Fibroblast of villous mesenchyme (primary cell): ENCODE results near the gene MAZ. TPM values are rescaled to one million over a fixed set of nuclear protein-coding genes. Genes with fewer than 3 reads are reported as not detected.
A peak's percentile ranks its signal among the peaks of the same experiment; 100 is the strongest.

Experiments used
- DNase-seq: peaks from one replicate; pipeline ENCODE4 v3.0.0-alpha.2; 2010; ENCODE audit warnings: low read depth
- H3K4me3 ChIP-seq: 2 replicates; pipeline ENCODE4 v1.5.1; 2011; ENCODE audit warnings: low read depth, mild to moderate bottlenecking, low read length
- CTCF ChIP-seq: IDR thresholded peaks from 2 replicates; pipeline ENCODE4 v1.5.1; 2012; ENCODE audit warnings: low read depth, mild to moderate bottlenecking, low read length; ENCODE audit not compliant: insufficient read depth
- total RNA-seq: library from RNA; depleted of rRNA; stranded (reverse); fragments of >200 nt; gene quantifications from 2 replicates; pipeline ENCODE4 v1.2.3, GENCODE V29; 2012

Gene MAZ
- total RNA-seq, 1 donor, result 166 TPM

GRCh38 chr16:29820730-29821642, 14.7 kb downstream of the MAZ start:
- H3K4me3 ChIP-seq, result peak overlapping the region; percentile 87
- no peak for TF ChIP-seq CTCF
- no peak for DNase-seq

GRCh38 chr16:29821643-29822115, 15.3 kb downstream of the MAZ start:
- DNase-seq, result peak; percentile 81
- no peak for TF ChIP-seq CTCF

GRCh38 chr16:29824589-29825144, 18.3 kb downstream of the MAZ start:
- H3K4me3 ChIP-seq, result peak overlapping the region; percentile 22
- no peak for TF ChIP-seq CTCF
- peak; percentile 80 for DNase-seq

More at GRCh38 chr16:29821643-29822115, 15.3 kb downstream of the MAZ start:
- peak overlapping the region; percentile 87 for H3K4me3 ChIP-seq

GRCh38 chr16:29825145-29826044, 19.1 kb downstream of the MAZ start:
- H3K4me3 ChIP-seq, result peak overlapping the region; percentile 22
- peak; percentile 77 for DNase-seq
- TF ChIP-seq CTCF, result no peak

- DNase-seq, result no peak
- H3K4me3 ChIP-seq, result no peak overlapping the region
- no peak for TF ChIP-seq CTCF
Observed at GRCh38 chr16:29826342-29826695, 20.0 kb downstream of the MAZ start.

GRCh38 chr16:29830774-29831173, 24.4 kb downstream of the MAZ start:
- no peak for DNase-seq
- TF ChIP-seq CTCF, result no peak
- H3K4me3 ChIP-seq, result no peak overlapping the region
